H9 (cell line): ENCODE measurements around the gene UNK. TPM values are rescaled to one million over a fixed set of nuclear protein-coding genes. Genes with fewer than 3 reads are reported as not detected.

Experiments used
- DNase-seq: peaks from one replicate; pipeline ENCODE4 v3.0.0-alpha.2; 2017
- H2AFZ ChIP-seq: one replicate; pipeline ENCODE4 v1.6.1; 2013; ENCODE audit warnings: mild to moderate bottlenecking, low read length, control low read depth, moderate library complexity
- H2AK5ac ChIP-seq: 2 replicates; pipeline ENCODE4 v1.6.1; 2013; ENCODE audit warnings: low read length, control low read depth, mixed read lengths; ENCODE audit not compliant: insufficient read length
- H2BK120ac ChIP-seq: one replicate; pipeline ENCODE4 v1.6.1; 2013; ENCODE audit warnings: low read depth, mild to moderate bottlenecking, low read length, control low read depth, inconsistent platforms; ENCODE audit not compliant: poor library complexity, severe bottlenecking
- H2BK12ac ChIP-seq: 2 replicates; pipeline ENCODE4 v1.6.1; 2013; ENCODE audit warnings: low read length, control low read depth, mixed read lengths, low read depth; ENCODE audit not compliant: insufficient read length
- H2BK15ac ChIP-seq: 2 replicates; pipeline ENCODE4 v1.6.1; 2013; ENCODE audit warnings: low read depth, low read length, control low read depth
- H2BK20ac ChIP-seq: one replicate; pipeline ENCODE4 v1.6.1; 2013; ENCODE audit warnings: low read depth, mild to moderate bottlenecking, low read length, control low read depth, inconsistent platforms; ENCODE audit not compliant: poor library complexity, severe bottlenecking
- H2BK5ac ChIP-seq: 2 replicates; pipeline ENCODE4 v1.6.1; 2013; ENCODE audit warnings: low read length, control low read depth, mixed read lengths; ENCODE audit not compliant: insufficient read length
- H3K14ac ChIP-seq: 2 replicates; pipeline ENCODE4 v1.6.1; 2013; ENCODE audit warnings: low read length, control low read depth; ENCODE audit not compliant: insufficient read depth
- H3K18ac ChIP-seq: 2 replicates; pipeline ENCODE4 v1.6.1; 2013; ENCODE audit warnings: low read depth, mild to moderate bottlenecking, mixed read lengths, low read length, control low read depth; ENCODE audit not compliant: insufficient read length
- H3K23ac ChIP-seq: 2 replicates; pipeline ENCODE4 v1.6.1; 2013; ENCODE audit warnings: low read length, control low read depth, mixed read lengths, low read depth; ENCODE audit not compliant: insufficient read length
- H3K23me2 ChIP-seq: 2 replicates; pipeline ENCODE4 v1.6.1; 2013; ENCODE audit warnings: low read depth, mild to moderate bottlenecking, mixed read lengths, low read length, control low read depth; ENCODE audit not compliant: insufficient read length, poor library complexity, severe bottlenecking
- H3K27ac ChIP-seq: 2 replicates; pipeline ENCODE4 v1.5.1; 2013; ENCODE audit warnings: low read length, control low read depth, mixed read lengths, low read depth; ENCODE audit not compliant: insufficient read length
- H3K27me3 ChIP-seq: 2 replicates; pipeline ENCODE4 v1.6.1; 2013; ENCODE audit warnings: low read length, control low read depth, inconsistent platforms; ENCODE audit not compliant: insufficient read depth
- H3K4ac ChIP-seq: 2 replicates; pipeline ENCODE4 v1.6.1; 2013; ENCODE audit warnings: low read depth, mild to moderate bottlenecking, control low read depth, inconsistent platforms, low read length, moderate library complexity
- H3K4me1 ChIP-seq: 2 replicates; pipeline ENCODE4 v1.6.1; 2013; ENCODE audit warnings: low read length, control low read depth, inconsistent platforms; ENCODE audit not compliant: insufficient read depth
- H3K4me2 ChIP-seq: 2 replicates; pipeline ENCODE4 v1.6.1; 2013; ENCODE audit warnings: low read length, control low read depth, mixed read lengths; ENCODE audit not compliant: insufficient read length, insufficient read depth
- H3K56ac ChIP-seq: 2 replicates; pipeline ENCODE4 v1.6.1; 2013; ENCODE audit warnings: low read depth, mild to moderate bottlenecking, mixed read lengths, low read length, control low read depth; ENCODE audit not compliant: insufficient read length
- H3K79me1 ChIP-seq: 2 replicates; pipeline ENCODE4 v1.6.1; 2013; ENCODE audit warnings: low read depth, mild to moderate bottlenecking, moderate library complexity, low read length, control low read depth, inconsistent platforms; ENCODE audit not compliant: insufficient read depth, poor library complexity, severe bottlenecking
- H3K79me2 ChIP-seq: 2 replicates; pipeline ENCODE4 v1.6.1; 2013; ENCODE audit warnings: low read length, control low read depth, inconsistent platforms; ENCODE audit not compliant: insufficient read depth
- H3K9ac ChIP-seq: 2 replicates; pipeline ENCODE4 v1.6.1; 2013; ENCODE audit warnings: low read length, control low read depth, mixed read lengths; ENCODE audit not compliant: insufficient read length; ENCODE audit errors: extremely low read depth
- H3K9me3 ChIP-seq: one replicate; pipeline ENCODE4 v1.6.1; 2013; ENCODE audit warnings: low read depth, low read length, inconsistent platforms; ENCODE audit not compliant: control insufficient read depth
- H3T11ph ChIP-seq: one replicate; pipeline ENCODE4 v1.6.1; 2013; ENCODE audit warnings: mild to moderate bottlenecking, low read length, control low read depth, inconsistent platforms
- H4K20me1 ChIP-seq: one replicate; pipeline ENCODE4 v1.6.1; 2013; ENCODE audit not compliant: control insufficient read depth, insufficient read length, insufficient read depth
- H4K5ac ChIP-seq: 2 replicates; pipeline ENCODE4 v1.6.1; 2013; ENCODE audit warnings: low read depth, mild to moderate bottlenecking, mixed read lengths, low read length, control low read depth; ENCODE audit not compliant: insufficient read length
- H4K8ac ChIP-seq: replicated peaks from 2 replicates; pipeline ENCODE4 v1.6.1; 2013; ENCODE audit warnings: low read length, control low read depth, mixed read lengths, low read depth; ENCODE audit not compliant: insufficient read length
- H4K91ac ChIP-seq: 2 replicates; pipeline ENCODE4 v1.6.1; 2013; ENCODE audit warnings: low read depth, mild to moderate bottlenecking, moderate library complexity, mixed read lengths, low read length, control low read depth; ENCODE audit not compliant: insufficient read length
- H3K27ac Mint-ChIP-seq, 3 experiments: 2 replicates in 2 of 3; 3 replicates in 1 of 3; pipeline ENCODE4 v1.8.0; 2020 to 2021; ENCODE audit warnings: mixed read lengths in 3 of 3, mild to moderate bottlenecking in 1 of 3, moderate library complexity in 1 of 3
- H3K27me3 Mint-ChIP-seq: 2 replicates; pipeline ENCODE4 v1.8.0; 2021; ENCODE audit warnings: low read depth, mild to moderate bottlenecking, moderate library complexity, mixed read lengths
- H3K36me3 Mint-ChIP-seq, 3 experiments: 2 replicates in 2 of 3; 3 replicates in 1 of 3; pipeline ENCODE4 v1.8.0; 2020 to 2021; ENCODE audit warnings: low read depth in 3 of 3, mixed read lengths in 3 of 3; ENCODE audit not compliant: insufficient read depth in 1 of 3
- H3K4me1 Mint-ChIP-seq, 2 experiments: 2 replicates each; pipeline ENCODE4 v1.8.0; 2020; ENCODE audit warnings: mixed read lengths in 2 of 2
- H3K4me3 Mint-ChIP-seq, 2 experiments: 2 replicates in 1 of 2; 3 replicates in 1 of 2; pipeline ENCODE4 v1.8.0; 2020 to 2021; ENCODE audit warnings: mild to moderate bottlenecking in 2 of 2, mixed read lengths in 2 of 2, moderate library complexity in 1 of 2
- H3K9me3 Mint-ChIP-seq, 2 experiments: 2 replicates in 1 of 2; 3 replicates in 1 of 2; pipeline ENCODE4 v1.8.0; 2020; ENCODE audit warnings: mild to moderate bottlenecking in 2 of 2, mixed read lengths in 2 of 2, moderate library complexity in 1 of 2
- CTCF ChIP-seq: fragments of 200-600 bp; sonication (generic); conservative IDR thresholded peaks from 3 replicates; pipeline ENCODE4 v1.8.0; 2021; ENCODE audit warnings: antibody characterized with exemption, mild to moderate bottlenecking
- WGBS: extraction: QIAGEN DNeasy Blood & Tissue Kit; methylation state at CpG from one replicate; pipeline ENCODE4 v1.1.7; 2013; ENCODE audit warnings: missing lambda C conversion rate, low lambda C conversion rate, mixed read lengths; ENCODE audit not compliant: insufficient read length; ENCODE audit errors: extremely low coverage; 5-methylcytosine and 5-hydroxymethylcytosine counted together
- total RNA-seq: library from RNA; stranded (reverse); gene quantifications from 2 replicates; pipeline ENCODE4 v1.2.1, GENCODE V29; 2021

UNK gene
- total RNA-seq, 1 experiment from 2014 or later = 36.4 TPM

- H3K27ac ChIP-seq = no peak overlapping the region
- H3K79me1 ChIP-seq = no peaks in the 10 kb centered on the region
- H3K9ac ChIP-seq = no peak overlapping the region
- no peaks in the 10 kb centered on the region for H3K79me2 ChIP-seq
- H2BK20ac ChIP-seq = no peak overlapping the region
- Mint-ChIP-seq H3K4me1 (peaks cover 7% of the 10 kb centered on the region in 2 experiments), H3K27me3 (no peaks in the 10 kb centered on the region), H3K36me3 (no peaks in the 10 kb centered on the region), H3K4me3 (no peak overlapping the region; a peak in 1 of 5 replicates), H3K9me3 (no peaks in the 10 kb centered on the region), H3K27ac (peak overlapping the region; percentile 53 to 74 (median 68); a peak in 3 of 7 replicates)
- no peak overlapping the region for H4K8ac ChIP-seq
- H3K18ac ChIP-seq = no peak overlapping the region
- H3K9me3 ChIP-seq = no peaks in the 10 kb centered on the region
- H2AFZ ChIP-seq = no peak overlapping the region
- H2BK5ac ChIP-seq = no peak overlapping the region
- H2AK5ac ChIP-seq = no peak overlapping the region
- H3K23ac ChIP-seq = no peak overlapping the region
- H3K14ac ChIP-seq = no peak overlapping the region; the same call in 1 of the 2 replicates
- H2BK120ac ChIP-seq = no peak overlapping the region
- H3K4ac ChIP-seq = no peak overlapping the region
- no peaks in the 10 kb centered on the region for H3K4me1 ChIP-seq
- no peak overlapping the region for H3K4me2 ChIP-seq
- H3K23me2 ChIP-seq = no peaks in the 10 kb centered on the region
- TF ChIP-seq CTCF = no peak
- H4K91ac ChIP-seq = no peak overlapping the region
- no peak overlapping the region for H4K5ac ChIP-seq
- no peak overlapping the region for H3K56ac ChIP-seq
- H4K20me1 ChIP-seq = no peaks in the 10 kb centered on the region
- H3K27me3 ChIP-seq = no peaks in the 10 kb centered on the region
- H2BK12ac ChIP-seq = no peak overlapping the region
- H3T11ph ChIP-seq = no peak overlapping the region
- WGBS = no CpG with 5 or more reads among the region's 14 CpGs
- H2BK15ac ChIP-seq = no peak overlapping the region; the same call in 1 of the 2 replicates
- no peak for DNase-seq
Observed at GRCh38 chr17:75738218-75738802, 46.3 kb upstream of the UNK start.
